ENCODE measurements around the gene KRTAP2-2.
"Not testable (repeated sequence)": the region's sequence is repeated elsewhere in the genome, so short reads cannot be mapped to it uniquely, and the experiment has no call there.

KRTAP2-2 gene

GRCh38 chr17:41065016-41065689, 10.1 kb upstream of the KRTAP2-2 start:
- DNase-seq (ENCODE audit: low read depth, low spot score): not testable (repeated sequence)

- no peak for DNase-seq (ENCODE audit: low read depth, low spot score)
These were observed 9.3 kb upstream of the KRTAP2-2 start for GRCh38 chr17:41064301-41064700.

GRCh38 chr17:41063449-41063848, 8.4 kb upstream of the KRTAP2-2 start:
- no peak for DNase-seq (ENCODE audit: low read depth, low spot score)

GRCh38 chr17:41061964-41062363, 6.9 kb upstream of the KRTAP2-2 start:
- DNase-seq (ENCODE audit: low read depth, low spot score): no peak

GRCh38 chr17:41060052-41060604, 5.1 kb upstream of the KRTAP2-2 start, which contains the start of gene KRTAP2-3:
KRTAP2-3 (minus strand) TSS chr17:41060114; CDS start chr17:41060050, 64 bp downstream.
- no peak for DNase-seq (ENCODE audit: low read depth, low spot score)

- not testable (repeated sequence) for DNase-seq (ENCODE audit: low read depth, low spot score)
These were observed 4.4 kb upstream of the KRTAP2-2 start for GRCh38 chr17:41059276-41060051.

- no peak for DNase-seq (ENCODE audit: low read depth, low spot score)
These were observed 3.7 kb upstream of the KRTAP2-2 start for GRCh38 chr17:41058741-41059140.

GRCh38 chr17:41057547-41057946, 2.5 kb upstream of the KRTAP2-2 start:
- DNase-seq (ENCODE audit: low read depth, low spot score): no peak

GRCh38 chr17:41054556-41054955, 474 bp downstream of the KRTAP2-2 start:
- DNase-seq (ENCODE audit: low read depth, low spot score): not testable (repeated sequence)

- DNase-seq (ENCODE audit: low read depth, low spot score): no peak
These were observed 1.0 kb downstream of the KRTAP2-2 start for GRCh38 chr17:41054025-41054424.

- no peak for DNase-seq (ENCODE audit: low read depth, low spot score)
These were observed 2.5 kb downstream of the KRTAP2-2 start for GRCh38 chr17:41052566-41052965.

- no peak for DNase-seq (ENCODE audit: low read depth, low spot score)
These were observed 5.9 kb downstream of the KRTAP2-2 start for GRCh38 chr17:41049110-41049509.

GRCh38 chr17:41048441-41048840, 6.6 kb downstream of the KRTAP2-2 start:
- DNase-seq (ENCODE audit: low read depth, low spot score): no peak

GRCh38 chr17:41046735-41047465, 8.1 kb downstream of the KRTAP2-2 start, which contains the start of gene KRTAP2-1:
KRTAP2-1 (minus strand) TSS chr17:41047316; CDS start chr17:41047267, 49 bp downstream.
- DNase-seq (ENCODE audit: low read depth, low spot score): not testable (repeated sequence)

GRCh38 chr17:41042953-41043352, 12.1 kb downstream of the KRTAP2-2 start:
- no peak for DNase-seq (ENCODE audit: low read depth, low spot score)

- DNase-seq (ENCODE audit: low read depth, low spot score): not testable (repeated sequence)
These were observed 14.1 kb downstream of the KRTAP2-2 start, which contains the start of gene KRTAP1-1 for GRCh38 chr17:41040783-41041571. KRTAP1-1 (minus strand) TSS chr17:41041450; CDS start chr17:41041397, 53 bp downstream.

- no peak for DNase-seq (ENCODE audit: low read depth, low spot score)
These were observed 17.1 kb downstream of the KRTAP2-2 start for GRCh38 chr17:41037853-41038350.

GRCh38 chr17:41034346-41034935, 20.6 kb downstream of the KRTAP2-2 start, which contains the start of gene KRTAP1-3:
KRTAP1-3 (minus strand) TSS chr17:41034874; CDS start chr17:41034821, 53 bp downstream.
- DNase-seq (ENCODE audit: low read depth, low spot score): not testable (repeated sequence)

- no peak for DNase-seq (ENCODE audit: low read depth, low spot score)
These were observed 25.3 kb downstream of the KRTAP2-2 start, which contains the start of gene KRTAP1-4 for GRCh38 chr17:41029633-41030245. KRTAP1-4 (minus strand) TSS chr17:41030195; CDS start chr17:41030078, 117 bp downstream.

Measured in iPS DF 19.7 (cell line).